Epithelial cell of alveolus of lung (primary cell): ENCODE results near the gene UGCG. TPM values are rescaled to one million over a fixed set of nuclear protein-coding genes. Genes with fewer than 3 reads are reported as not detected.

Experiments used
- total RNA-seq: library from RNA; depleted of rRNA; stranded (reverse); fragments of >200 nt; gene quantifications from 2 replicates; pipeline ENCODE4 v1.2.1, GENCODE V29; 2015

Gene UGCG
- total RNA-seq: 20.4 and 71.4 TPM in 2 replicates

GRCh38 chr9:111895996-111896941, at the start of gene UGCG:
TSS of gene UGCG (plus strand) at chr9:111896814. CDS start at chr9:111897216, 402 bp downstream.

Other genes starting within 250 kb of the UGCG start
- 69.5 and 91.9 TPM in 2 replicates for gene GNG10, start 235.2 kb upstream of the UGCG start, total RNA-seq
- not detected in 2 replicates for gene SHOC1, start 101.9 kb upstream of the UGCG start, total RNA-seq